Uterus (tissue), 4 donors: Measurements from ENCODE around the gene DNAH8. TPM values are rescaled to one million over a fixed set of nuclear protein-coding genes. Genes with fewer than 3 reads are reported as not detected.

ENCODE experiments used
- DNase-seq, 2 donors: peaks; one replicate each; pipeline ENCODE4 v3.0.0-alpha.2; 2019 to 2020
- H3K27ac ChIP-seq, 2 donors: fragments of 200-600 bp; sonication (generic); 1 replicate in 1 of 2; 2 replicates in 1 of 2; pipeline ENCODE4 v1.5.1; 2016 to 2018
- H3K27me3 ChIP-seq, 2 donors: fragments of 200-600 bp; sonication (generic); one replicate each; pipeline ENCODE4 v1.5.1; 2018 to 2019; ENCODE audit warnings: control low read depth in 1 of 2
- H3K36me3 ChIP-seq, 2 donors: fragments of 200-600 bp; sonication (generic); one replicate each; pipeline ENCODE4 v1.5.1; 2019; ENCODE audit warnings: control low read depth in 1 of 2
- H3K4me1 ChIP-seq, 2 donors: fragments of 200-600 bp; sonication (generic); one replicate each; pipeline ENCODE4 v1.5.1; 2018 to 2019; ENCODE audit warnings: control low read depth in 1 of 2
- H3K4me3 ChIP-seq, 2 donors: fragments of 200-600 bp; sonication (generic); 1 replicate in 1 of 2; 2 replicates in 1 of 2; pipeline ENCODE4 v1.5.1; 2018 to 2019; ENCODE audit warnings: mild to moderate bottlenecking in 1 of 2
- H3K9me3 ChIP-seq, 2 donors: fragments of 200-600 bp; sonication (generic); one replicate each; pipeline ENCODE4 v1.5.1; 2019; ENCODE audit warnings: control low read depth in 1 of 2
- CTCF ChIP-seq, 4 experiments: fragments of 200-600 bp in 2 of 4; fragments of 450-650 bp in 2 of 4; sonication (generic) in 2 of 4; IDR thresholded peaks; one replicate each; pipeline ENCODE4 v1.5.1; 2016 to 2019; ENCODE audit warnings: antibody characterized with exemption in 4 of 4, mild to moderate bottlenecking in 2 of 4, moderate library complexity in 1 of 4
- POLR2A ChIP-seq, 2 donors: fragments of 450-650 bp; IDR thresholded peaks; one replicate each; pipeline ENCODE4 v1.6.1; 2016; ENCODE audit warnings: antibody characterized with exemption in 2 of 2, mild to moderate bottlenecking in 1 of 2, moderate library complexity in 1 of 2
- intact Hi-C: fragments of 100-400 bp; cut with DNase I; formaldehyde crosslinking; loops from one replicate; pipeline ENCODE4 v1.15.1; 2023; ENCODE audit warnings: low total_unique reads
- total RNA-seq, 4 donors: library from RNA; depleted of rRNA in 3 of 4; stranded (reverse); fragments of >200 nt in 3 of 4; gene quantifications; one replicate each; pipeline versions ENCODE4 v1.1.0 to v1.2.4, GENCODE V29; 2014 to 2023
- donor health status: DM: yes; HTN: yes; CAD: no.

The DNAH8 gene
- total RNA-seq, 4 donors from 2014 or later: 0.03 to 0.69 TPM; not detected in 2

DNA sequence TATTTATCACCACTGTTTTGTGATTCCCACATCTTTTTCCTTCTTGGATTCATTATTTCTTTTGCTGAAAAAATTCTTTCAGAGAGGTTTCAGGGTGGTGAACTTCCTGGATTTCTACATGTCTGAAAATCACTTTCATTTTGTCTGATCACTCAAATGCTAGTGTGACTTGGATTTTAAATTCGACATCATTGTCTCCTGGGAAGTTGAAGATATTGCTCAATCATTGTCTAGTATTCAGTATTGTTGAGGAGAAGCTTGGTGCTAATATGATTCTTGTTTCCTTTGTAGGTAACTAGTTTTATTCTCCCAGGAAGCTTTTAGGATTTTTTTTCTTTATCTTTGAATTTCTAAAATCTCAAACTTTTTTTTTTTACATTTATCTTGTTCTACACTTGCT is 45.0 kb downstream of the DNAH8 start:
- no peaks in the 10 kb centered on the region for H3K36me3 ChIP-seq
- H3K4me1 ChIP-seq: no peaks in the 10 kb centered on the region
- no peaks in the 10 kb centered on the region for H3K27me3 ChIP-seq
- intact Hi-C loops: no loop called here
- H3K4me3 ChIP-seq: no peak overlapping the region
- H3K27ac ChIP-seq: no peak overlapping the region
- no peaks in the 10 kb centered on the region for H3K9me3 ChIP-seq
- TF ChIP-seq POLR2A (IDR thresholded peaks at IDR 0.05): no peak
- no peak for TF ChIP-seq CTCF (IDR thresholded peaks at IDR 0.05)
- no peak for DNase-seq

DNA sequence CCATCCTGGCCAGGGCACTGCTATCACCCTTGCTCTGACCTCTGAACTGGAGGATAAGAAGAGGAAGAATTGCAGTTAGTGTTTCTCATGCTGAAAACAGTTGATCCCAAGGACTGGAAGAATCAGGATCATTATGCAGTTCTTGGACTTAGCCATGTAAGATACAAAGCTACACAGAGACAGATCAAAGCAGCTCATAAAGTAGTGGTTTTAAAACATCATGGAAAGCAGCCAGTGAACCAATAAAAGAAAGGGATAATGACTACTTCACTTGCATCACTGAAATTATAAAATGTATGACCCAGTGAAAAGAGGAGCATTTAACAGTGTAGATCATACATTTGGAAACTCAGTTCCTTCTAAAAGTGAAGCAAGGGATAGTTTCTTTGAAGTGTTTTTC is 47.7 kb downstream of the DNAH8 start:
- Histone ChIP-seq H3K27me3 (no peaks in the 10 kb centered on the region), H3K36me3 (no peaks in the 10 kb centered on the region), H3K4me3 (no peak overlapping the region), H3K9me3 (no peaks in the 10 kb centered on the region), H3K27ac (no peak overlapping the region), H3K4me1 (no peaks in the 10 kb centered on the region)
- TF ChIP-seq POLR2A (IDR thresholded peaks at IDR 0.05) (no peak), CTCF (IDR thresholded peaks at IDR 0.05) (no peak)
- DNase-seq: no peak
- intact Hi-C loops: no loop called here

- no peaks in the 10 kb centered on the region for H3K9me3 ChIP-seq
- H3K27ac ChIP-seq: no peak overlapping the region
- TF ChIP-seq CTCF (IDR thresholded peaks at IDR 0.05): no peak
- TF ChIP-seq POLR2A (IDR thresholded peaks at IDR 0.05): no peak
- DNase-seq: no peak
- H3K27me3 ChIP-seq: no peaks in the 10 kb centered on the region
- no peak overlapping the region for H3K4me3 ChIP-seq
- H3K4me1 ChIP-seq: no peaks in the 10 kb centered on the region
- intact Hi-C loops: no loop called here
- H3K36me3 ChIP-seq: no peaks in the 10 kb centered on the region
Observed at GRCh38 chr6:38767560-38767959, 52.4 kb downstream of the DNAH8 start.

GRCh38 chr6:38773338-38773737 is 58.2 kb downstream of the DNAH8 start:
- intact Hi-C loops: no loop called here

More at GRCh38 chr6:38773338-38773737, 58.2 kb downstream of the DNAH8 start:
- Histone ChIP-seq H3K9me3 (no peaks in the 10 kb centered on the region), H3K36me3 (no peaks in the 10 kb centered on the region), H3K27ac (no peak overlapping the region), H3K27me3 (no peaks in the 10 kb centered on the region), H3K4me1 (no peaks in the 10 kb centered on the region), H3K4me3 (no peak overlapping the region)
- DNase-seq: no peak
- TF ChIP-seq POLR2A (IDR thresholded peaks at IDR 0.05) (no peak), CTCF (IDR thresholded peaks at IDR 0.05) (no peak)
